Stomach smooth muscle (tissue), 2 donors: ENCODE results near the gene KCNJ4.

Experiments
- H3K27ac ChIP-seq: one replicate; pipeline ENCODE4 v1.7.0; 2013; ENCODE audit warnings: mild to moderate bottlenecking, low read length, inconsistent platforms
- H3K27me3 ChIP-seq, 2 donors: one replicate each; pipeline ENCODE4 v1.7.0; 2013; ENCODE audit warnings: low read length in 2 of 2; ENCODE audit not compliant: insufficient read depth in 2 of 2, control insufficient read depth in 1 of 2
- H3K36me3 ChIP-seq, 2 donors: one replicate each; pipeline ENCODE4 v1.7.0; 2013; ENCODE audit warnings: low read length in 2 of 2; ENCODE audit not compliant: control insufficient read depth in 2 of 2, insufficient read depth in 2 of 2
- H3K4me1 ChIP-seq: one replicate; pipeline ENCODE4 v1.7.0; 2013; ENCODE audit warnings: low read length; ENCODE audit not compliant: control insufficient read depth, insufficient read depth
- H3K4me3 ChIP-seq, 2 donors: one replicate each; pipeline ENCODE4 v1.7.0; 2013; ENCODE audit warnings: low read length in 2 of 2
- H3K9ac ChIP-seq, 2 donors: one replicate each; pipeline ENCODE4 v1.7.0; 2013; ENCODE audit warnings: low read length in 2 of 2, mild to moderate bottlenecking in 1 of 2
- H3K9me3 ChIP-seq, 2 donors: one replicate each; pipeline ENCODE4 v1.7.0; 2013; ENCODE audit warnings: low read length in 2 of 2; ENCODE audit not compliant: control insufficient read depth in 2 of 2
- donor health status: healthy.
- donor health status: Pancreatic carcinoma.

Gene KCNJ4

GRCh38 chr22:38455076-38455529 lies at the start of gene KCNJ4:
Gene KCNJ4 (minus strand): TSS chr22:38455199. CDS start chr22:38428132, 27,067 bp downstream.
- H3K4me3 ChIP-seq, result peak within 1 kb of the TSS; percentile 25 to 59
- no peak within 1 kb of the TSS for H3K9ac ChIP-seq
- H3K36me3 ChIP-seq, result no peaks in the 10 kb centered on the region
- H3K4me1 ChIP-seq, result peaks cover 22% of the 10 kb centered on the region
- H3K9me3 ChIP-seq, result no peaks in the 10 kb centered on the region
- peaks cover 35 to 59% of the 10 kb centered on the region in 2 donors for H3K27me3 ChIP-seq
- H3K27ac ChIP-seq, result no peak within 1 kb of the TSS

GRCh38 chr22:38503021-38503420 lies 48.0 kb upstream of the KCNJ4 start:
- H3K9ac ChIP-seq, result peak overlapping the region in 1 of 2 donors; percentile 99
- peaks cover 17% of the 10 kb centered on the region for H3K4me1 ChIP-seq
- H3K4me3 ChIP-seq, result peak overlapping the region; percentile 86 to 92
- no peaks in the 10 kb centered on the region for H3K9me3 ChIP-seq
- H3K27me3 ChIP-seq, result no peaks in the 10 kb centered on the region
- peak overlapping the region; percentile 12 for H3K27ac ChIP-seq
- peaks cover 19 to 33% of the 10 kb centered on the region in 2 donors for H3K36me3 ChIP-seq

GRCh38 chr22:38501797-38502672 lies 47.0 kb upstream of the KCNJ4 start:
- peak overlapping the region; percentile 86 to 92 for H3K4me3 ChIP-seq
- no peak overlapping the region for H3K9ac ChIP-seq
- H3K4me1 ChIP-seq, result peaks cover 13% of the 10 kb centered on the region
- H3K36me3 ChIP-seq, result peaks cover 25 to 38% of the 10 kb centered on the region in 2 donors
- no peaks in the 10 kb centered on the region for H3K9me3 ChIP-seq
- H3K27ac ChIP-seq, result no peak overlapping the region
- H3K27me3 ChIP-seq, result no peaks in the 10 kb centered on the region

GRCh38 chr22:38497869-38498268 lies 42.9 kb upstream of the KCNJ4 start:
- Histone ChIP-seq H3K9me3 (no peaks in the 10 kb centered on the region), H3K9ac (no peak overlapping the region), H3K36me3 (peaks cover 58 to 75% of the 10 kb centered on the region in 2 donors), H3K27me3 (no peaks in the 10 kb centered on the region), H3K4me1 (peaks cover 5% of the 10 kb centered on the region), H3K27ac (no peak overlapping the region), H3K4me3 (no peak overlapping the region)

GRCh38 chr22:38494939-38495338 lies 39.9 kb upstream of the KCNJ4 start:
- Histone ChIP-seq H3K9ac (no peak overlapping the region), H3K4me1 (peaks cover 14% of the 10 kb centered on the region), H3K36me3 (peaks cover 73 to 82% of the 10 kb centered on the region in 2 donors), H3K27me3 (no peaks in the 10 kb centered on the region), H3K4me3 (no peak overlapping the region), H3K9me3 (no peaks in the 10 kb centered on the region), H3K27ac (no peak overlapping the region)

- Histone ChIP-seq H3K36me3 (peaks cover 74 to 82% of the 10 kb centered on the region in 2 donors), H3K27ac (no peak overlapping the region), H3K27me3 (no peaks in the 10 kb centered on the region), H3K9ac (no peak overlapping the region), H3K4me1 (peaks cover 14% of the 10 kb centered on the region), H3K4me3 (no peak overlapping the region), H3K9me3 (no peaks in the 10 kb centered on the region)
These were observed 39.5 kb upstream of the KCNJ4 start for GRCh38 chr22:38494498-38494897.

GRCh38 chr22:38491707-38492348 lies 36.8 kb upstream of the KCNJ4 start:
- H3K9ac ChIP-seq, result no peak overlapping the region
- peak overlapping the region; percentile 58 for H3K27ac ChIP-seq
- peaks cover 14% of the 10 kb centered on the region for H3K4me1 ChIP-seq

GRCh38 chr22:38490915-38491314 lies 35.9 kb upstream of the KCNJ4 start:
- H3K9ac ChIP-seq, result no peak overlapping the region
- peaks cover 14% of the 10 kb centered on the region for H3K4me1 ChIP-seq
- peaks cover 69 to 77% of the 10 kb centered on the region in 2 donors for H3K36me3 ChIP-seq
- H3K9me3 ChIP-seq, result no peaks in the 10 kb centered on the region
- peak overlapping the region in 1 of 2 donors; percentile 1 for H3K4me3 ChIP-seq
- H3K27ac ChIP-seq, result peak overlapping the region; percentile 60
- no peaks in the 10 kb centered on the region for H3K27me3 ChIP-seq

More at GRCh38 chr22:38491707-38492348, 36.8 kb upstream of the KCNJ4 start:
- Histone ChIP-seq H3K36me3 (peaks cover 70 to 77% of the 10 kb centered on the region in 2 donors), H3K4me3 (no peak overlapping the region), H3K9me3 (no peaks in the 10 kb centered on the region), H3K27me3 (no peaks in the 10 kb centered on the region)

- peak overlapping the region; percentile 60 for H3K27ac ChIP-seq
- H3K27me3 ChIP-seq, result no peaks in the 10 kb centered on the region
- H3K4me3 ChIP-seq, result peak overlapping the region in 1 of 2 donors; percentile 1
- no peak overlapping the region for H3K9ac ChIP-seq
- no peaks in the 10 kb centered on the region for H3K9me3 ChIP-seq
- peaks cover 14% of the 10 kb centered on the region for H3K4me1 ChIP-seq
- peaks cover 69 to 78% of the 10 kb centered on the region in 2 donors for H3K36me3 ChIP-seq
These were observed 35.5 kb upstream of the KCNJ4 start for GRCh38 chr22:38490475-38490874.

- no peaks in the 10 kb centered on the region for H3K9me3 ChIP-seq
- H3K4me1 ChIP-seq, result peaks cover 14% of the 10 kb centered on the region
- no peaks in the 10 kb centered on the region for H3K27me3 ChIP-seq
- H3K4me3 ChIP-seq, result no peak overlapping the region
- no peak overlapping the region for H3K9ac ChIP-seq
- H3K27ac ChIP-seq, result peak overlapping the region; percentile 60
- peaks cover 69 to 77% of the 10 kb centered on the region in 2 donors for H3K36me3 ChIP-seq
These were observed 34.7 kb upstream of the KCNJ4 start for GRCh38 chr22:38489561-38490145.
